CD4-positive, alpha-beta T cell (primary cell): ENCODE measurements around the gene STIM2. TPM values are rescaled to one million over a fixed set of nuclear protein-coding genes. Genes with fewer than 3 reads are reported as not detected.
A peak's percentile ranks its signal among the peaks of the same experiment; 100 is the strongest.

Source experiments
- ATAC-seq: fragments of 200-7000 bp; cut with Tn5 transposase; one replicate; pipeline ENCODE4 v1.10.0; 2022; ENCODE audit warnings: mild to moderate bottlenecking; ENCODE audit not compliant: poor library complexity
- CTCF ChIA-PET: fragments of 350-600 bp; sonication (Branson Sonifier 250); formaldehyde crosslinking; loops from one replicate; lab custom pipeline; 2021; ENCODE audit warnings: antibody characterized with exemption, inconsistent platforms; lab: Charles Lee
- POLR2A ChIA-PET: fragments of 350-600 bp; sonication (Branson Sonifier 250); formaldehyde crosslinking; loops from one replicate; lab custom pipeline; 2021; ENCODE audit warnings: antibody characterized with exemption, inconsistent platforms; lab: Charles Lee
- DNase-seq, 14 experiments: peaks; one replicate each; pipeline ENCODE4 v3.0.0-alpha.2; 2013 to 2020; ENCODE audit warnings: mixed read lengths in 2 of 14
- H3K27ac ChIP-seq, 2 donors: one replicate each; pipeline versions ENCODE4 v1.5.1 to v1.7.0; 2013; ENCODE audit warnings: low read length in 2 of 2, low read depth in 1 of 2, mild to moderate bottlenecking in 1 of 2
- H3K27me3 ChIP-seq, 2 experiments: 1 replicate in 1 of 2; 2 replicates in 1 of 2; pipeline versions ENCODE4 v1.6.1 to v1.7.0; 2013; ENCODE audit warnings: low read length in 2 of 2, control low read depth in 1 of 2, mild to moderate bottlenecking in 1 of 2, moderate library complexity in 1 of 2; ENCODE audit not compliant: insufficient read depth in 2 of 2, control insufficient read depth in 1 of 2
- H3K36me3 ChIP-seq: one replicate; pipeline ENCODE4 v1.6.1; 2013; ENCODE audit warnings: low read length, control low read depth; ENCODE audit not compliant: insufficient read depth
- H3K4me1 ChIP-seq: one replicate; pipeline ENCODE4 v1.6.1; 2013; ENCODE audit warnings: low read length, control low read depth; ENCODE audit not compliant: insufficient read depth
- H3K4me3 ChIP-seq: one replicate; pipeline ENCODE4 v1.5.1; 2013; ENCODE audit warnings: mild to moderate bottlenecking, low read length, moderate library complexity
- H3K9me3 ChIP-seq, 2 experiments: 1 replicate in 1 of 2; 2 replicates in 1 of 2; pipeline versions ENCODE4 v1.6.1 to v1.7.0; 2013; ENCODE audit warnings: low read length in 2 of 2, mild to moderate bottlenecking in 2 of 2, control low read depth in 1 of 2, moderate library complexity in 1 of 2; ENCODE audit not compliant: control insufficient read depth in 1 of 2, insufficient read depth in 1 of 2
- H3K27ac Mint-ChIP-seq: one replicate; pipeline ENCODE4 v1.8.0; 2020; ENCODE audit warnings: mixed read lengths
- H3K27me3 Mint-ChIP-seq: one replicate; pipeline ENCODE4 v1.8.0; 2021; ENCODE audit warnings: mixed read lengths
- H3K36me3 Mint-ChIP-seq: one replicate; pipeline ENCODE4 v1.8.0; 2021; ENCODE audit warnings: low read depth, mixed read lengths
- H3K4me1 Mint-ChIP-seq: one replicate; pipeline ENCODE4 v1.8.0; 2021; ENCODE audit warnings: low read depth, mixed read lengths
- H3K4me3 Mint-ChIP-seq: one replicate; pipeline ENCODE4 v1.8.0; 2020; ENCODE audit warnings: mild to moderate bottlenecking, mixed read lengths
- H3K9me3 Mint-ChIP-seq: one replicate; pipeline ENCODE4 v1.8.0; 2020; ENCODE audit warnings: mixed read lengths
- CTCF ChIP-seq: fragments of 200-600 bp; IDR thresholded peaks from one replicate; pipeline ENCODE4 v1.8.0; 2022; ENCODE audit warnings: antibody characterized with exemption, mild to moderate bottlenecking
- intact Hi-C, 2 experiments: fragments of 100-400 bp; cut with DNase I in 1 of 2; cut with micrococcal nuclease in 1 of 2; formaldehyde crosslinking; loops; one replicate each; pipeline versions ENCODE4 v1.15.1 to v1.9.0; 2023 to 2025; cut with DNase I, micrococcal nuclease
- total RNA-seq, 174 experiments: library from RNA in 2 of 174; stranded (reverse) in 2 of 174; gene quantifications; one replicate each; pipeline ENCODE4 v1.2.3 and lab custom pipeline; 2021 to 2026

The STIM2 gene
- total RNA-seq, 2 experiments from 2014 or later, result 53.7 to 54.9 TPM

DNA sequence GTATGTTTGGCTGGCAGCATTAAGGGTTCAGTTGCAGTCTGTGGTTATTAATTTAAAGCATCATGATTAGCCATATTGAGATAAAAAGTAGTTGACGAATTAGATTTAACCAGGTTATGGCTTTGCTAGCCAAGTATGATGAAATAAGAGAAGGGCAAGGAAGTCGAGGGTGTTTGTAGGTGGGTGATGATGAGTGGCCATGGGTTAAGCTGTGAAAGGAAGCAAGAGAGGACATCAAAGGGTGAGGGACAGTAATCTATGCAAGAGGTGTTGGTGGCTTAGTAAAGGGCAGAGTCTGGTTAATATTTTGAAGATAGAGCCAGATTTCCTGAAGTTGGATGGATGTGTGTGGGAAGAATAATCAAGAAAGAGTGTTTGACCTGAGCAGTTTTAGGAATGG lies 44.5 kb downstream of the STIM2 start:
- H3K27me3 Mint-ChIP-seq, result no peaks in the 10 kb centered on the region
- H3K4me1 Mint-ChIP-seq, result peaks cover 72% of the 10 kb centered on the region
- H3K36me3 ChIP-seq, result no peaks in the 10 kb centered on the region
- H3K36me3 Mint-ChIP-seq, result no peaks in the 10 kb centered on the region
- peak in 1 of 14 experiments; percentile 18 for DNase-seq
- no peaks in the 10 kb centered on the region for H3K9me3 Mint-ChIP-seq
- no peaks in the 10 kb centered on the region for H3K9me3 ChIP-seq
- ATAC-seq, result no peak
- no peak overlapping the region for H3K27ac Mint-ChIP-seq
- intact Hi-C loops, result no loop called here
- H3K4me3 ChIP-seq, result no peak overlapping the region
- H3K27ac ChIP-seq, result no peak overlapping the region
- POLR2A ChIA-PET, result no interaction called here
- peak overlapping the region; percentile 0 for H3K4me3 Mint-ChIP-seq
- no peak for TF ChIP-seq CTCF
- H3K4me1 ChIP-seq, result peaks cover 15% of the 10 kb centered on the region
- CTCF ChIA-PET, result interaction anchor here (1.1 kb wide), 1 partner anchor 44 kb away, joined by 3 read pairs; no protein-coding TSS in a partner anchor
- no peaks in the 10 kb centered on the region for H3K27me3 ChIP-seq

DNA sequence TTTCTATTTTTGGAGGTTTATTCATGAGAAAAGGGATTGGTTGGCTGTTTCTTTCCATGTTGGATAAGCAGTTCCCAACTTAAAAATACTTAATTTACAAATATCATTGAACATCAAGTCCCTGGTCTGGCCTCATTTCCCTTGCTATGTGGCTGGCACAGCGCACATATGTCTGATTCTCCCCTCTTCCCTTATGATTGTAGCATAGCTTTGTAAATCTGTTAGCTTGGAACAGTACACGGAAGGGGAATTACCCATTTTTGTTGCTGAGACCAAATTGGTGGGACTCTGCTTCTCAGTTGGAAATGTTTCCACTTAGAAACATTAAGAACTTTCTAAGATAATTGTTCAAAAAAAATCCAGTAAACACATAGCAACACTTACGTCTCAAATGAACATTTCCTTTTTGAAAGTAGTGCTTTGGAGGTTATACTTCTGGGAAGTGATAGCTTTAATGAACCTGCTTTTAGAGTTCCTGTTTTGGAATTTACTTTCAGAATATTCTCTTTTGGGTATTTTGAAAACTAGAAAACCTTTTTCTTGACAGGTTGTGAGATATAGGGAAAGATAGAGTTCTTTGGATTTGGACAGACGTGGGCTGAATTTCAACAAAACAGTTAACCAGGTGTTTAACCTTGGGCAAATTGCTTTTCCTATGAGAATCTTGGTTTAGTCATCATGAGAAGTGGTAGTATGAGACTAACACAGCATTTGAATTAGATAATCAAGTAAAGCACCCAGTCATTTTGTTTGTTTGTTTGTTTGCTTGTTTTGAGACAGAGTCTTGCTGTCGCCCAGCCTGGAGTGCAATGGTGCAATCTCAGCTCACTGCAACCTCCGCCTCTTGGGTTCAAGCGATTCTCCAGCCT lies 47.3 kb downstream of the STIM2 start:
- Mint-ChIP-seq H3K27ac (peak overlapping the region; percentile 50), H3K4me1 (peaks cover 75% of the 10 kb centered on the region), H3K27me3 (no peaks in the 10 kb centered on the region), H3K4me3 (no peak overlapping the region), H3K36me3 (no peaks in the 10 kb centered on the region), H3K9me3 (no peaks in the 10 kb centered on the region)
- Histone ChIP-seq H3K36me3 (no peaks in the 10 kb centered on the region), H3K4me1 (peaks cover 21% of the 10 kb centered on the region), H3K27me3 (no peaks in the 10 kb centered on the region), H3K27ac (no peak overlapping the region), H3K4me3 (no peak overlapping the region), H3K9me3 (no peaks in the 10 kb centered on the region)
- DNase-seq (no peak), ATAC-seq (no peak)
- CTCF ChIA-PET, result no interaction called here
- intact Hi-C loops, result no loop called here
- TF ChIP-seq CTCF, result no peak
- POLR2A ChIA-PET, result no interaction called here

GRCh38 chr4:26909369-26909768 lies 48.7 kb downstream of the STIM2 start:
- H3K9me3 Mint-ChIP-seq, result no peaks in the 10 kb centered on the region
- ChIA-PET POLR2A (interaction anchor here (1.2 kb wide), 1 partner anchor 48 kb away, joined by 3 read pairs; no protein-coding TSS in a partner anchor), CTCF (no interaction called here)
- intact Hi-C loops, result no loop called here
- Histone ChIP-seq H3K4me3 (no peak overlapping the region), H3K9me3 (no peaks in the 10 kb centered on the region), H3K4me1 (peaks cover 20% of the 10 kb centered on the region), H3K27ac (no peak overlapping the region), H3K27me3 (no peaks in the 10 kb centered on the region), H3K36me3 (no peaks in the 10 kb centered on the region)
- no peaks in the 10 kb centered on the region for H3K36me3 Mint-ChIP-seq
- DNase-seq, result no peak
- no peak overlapping the region for H3K4me3 Mint-ChIP-seq
- TF ChIP-seq CTCF, result no peak
- ATAC-seq, result no peak
- H3K27ac Mint-ChIP-seq, result no peak overlapping the region
- peaks cover 79% of the 10 kb centered on the region for H3K4me1 Mint-ChIP-seq
- H3K27me3 Mint-ChIP-seq, result no peaks in the 10 kb centered on the region
